NOMO-1 treated with dmso at 0.1 percent for 144 hours (cell line): Measurements from ENCODE around the gene GRM3.

Experiments
- DNase-seq: peaks from one replicate; lab custom pipeline; 2025; ENCODE audit not compliant: unreplicated experiment; lab: John Stamatoyannopoulos, UW

Gene GRM3

GRCh38 chr7:86884152-86884551 is 240.4 kb downstream of the GRM3 start:
- DNase-seq: no peak

DNA sequence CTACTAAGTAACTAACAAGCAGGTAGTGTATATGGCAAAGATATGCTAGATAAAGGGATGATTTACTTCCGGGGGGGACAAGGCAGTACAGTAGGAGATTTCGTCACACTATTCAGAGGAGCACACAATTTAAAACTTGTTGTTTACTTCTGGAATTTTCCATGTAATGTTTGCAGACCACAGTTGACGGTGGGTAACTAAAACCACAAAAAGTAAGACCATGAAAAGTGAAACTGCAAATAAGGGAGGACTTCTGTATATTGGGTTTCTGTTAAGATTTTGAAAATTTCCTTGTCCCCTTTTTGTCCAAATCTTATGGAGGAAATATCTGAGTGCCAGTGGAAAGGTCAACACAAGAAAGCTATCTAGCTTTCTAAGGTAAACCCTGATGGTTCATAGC is 245.8 kb downstream of the GRM3 start:
- no peak for DNase-seq

DNA sequence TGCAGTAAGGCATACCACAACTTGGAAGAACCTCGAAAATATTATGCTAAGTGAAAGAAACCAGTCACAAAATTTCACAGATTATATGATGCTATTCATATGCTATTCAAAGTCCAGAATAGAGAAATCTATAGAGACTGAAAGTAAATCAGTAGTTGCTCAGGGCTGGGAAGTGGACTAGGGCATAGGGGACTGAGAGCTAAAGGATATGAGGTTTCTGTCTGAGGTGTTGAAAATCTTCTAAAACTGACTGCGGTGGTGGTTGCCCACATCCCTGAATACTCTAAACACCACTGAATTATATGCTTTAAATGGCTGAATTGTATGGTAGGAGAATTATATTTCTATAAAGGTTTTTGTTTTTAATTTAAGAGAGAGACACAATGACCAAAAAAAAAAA is 254.5 kb downstream of the GRM3 start:
- DNase-seq: no peak

DNA sequence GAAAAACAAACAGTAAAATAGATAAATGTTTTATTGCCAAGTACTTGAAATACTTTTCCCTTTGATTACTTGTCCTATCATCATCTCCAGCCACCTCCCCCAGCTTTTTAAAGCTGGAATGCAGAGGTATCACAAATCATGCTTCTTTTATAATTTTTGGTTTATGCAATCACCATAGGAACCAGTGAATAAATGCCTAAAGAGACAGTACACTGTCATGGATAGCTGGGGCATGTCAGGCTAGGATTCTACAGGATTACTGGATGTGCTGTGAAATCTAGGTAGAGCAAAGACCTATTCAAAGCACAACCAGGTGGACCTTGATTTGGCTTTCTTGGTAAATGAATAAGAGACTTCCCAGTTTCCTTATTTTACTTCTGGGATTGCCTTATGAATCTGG is 257.2 kb downstream of the GRM3 start:
- no peak for DNase-seq

GRCh38 chr7:86904949-86905834 is 261.5 kb downstream of the GRM3 start:
- DNase-seq: no peak

GRCh38 chr7:86908948-86909347 is 265.2 kb downstream of the GRM3 start:
- DNase-seq: no peak

GRCh38 chr7:86911659-86912058 is 267.9 kb downstream of the GRM3 start:
- no peak for DNase-seq

- DNase-seq: no peak
Measured at GRCh38 chr7:86913709-86914108, 270.0 kb downstream of the GRM3 start.
